Suprapubic skin (tissue), 3 donors: ENCODE measurements around the gene TBX4.
"Not testable (repeated sequence)": the region's sequence is repeated elsewhere in the genome, so short reads cannot be mapped to it uniquely, and the experiment has no call there.

ENCODE experiments used
- POLR2A ChIP-seq, 2 donors: fragments of 450-650 bp; IDR thresholded peaks; one replicate each; pipeline ENCODE4 v1.6.1; 2017; ENCODE audit warnings: antibody characterized with exemption in 2 of 2, mild to moderate bottlenecking in 2 of 2, moderate library complexity in 2 of 2
- TF ChIP-seq, protein P1 (sequence below), 2 donors: fragments of 200-600 bp in 1 of 2; fragments of 450-650 bp in 1 of 2; sonication (generic) in 1 of 2; IDR thresholded peaks; one replicate each; pipeline ENCODE4 v1.5.1; 2016 to 2019; ENCODE audit warnings: antibody characterized with exemption in 2 of 2, mild to moderate bottlenecking in 1 of 2, moderate library complexity in 1 of 2

DNA sequence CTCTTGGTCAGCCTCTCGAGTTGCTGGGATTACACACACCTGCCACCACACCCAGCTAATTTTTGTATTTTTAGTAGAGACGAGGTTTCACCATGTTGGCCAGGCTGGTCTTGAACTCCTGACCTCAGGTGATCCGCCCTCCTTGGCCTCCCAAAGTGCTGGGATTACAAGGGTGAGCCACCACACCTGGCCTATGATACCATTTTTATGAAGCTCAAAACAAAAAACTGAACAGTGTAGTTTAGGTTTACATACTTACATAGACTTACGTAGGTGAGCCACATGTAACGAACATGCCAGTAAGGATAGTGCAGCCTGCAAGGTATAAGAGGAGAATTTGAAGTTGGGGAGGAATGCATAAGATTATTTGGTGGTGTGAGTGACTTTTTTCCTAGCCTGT, 57.2 kb downstream of the TBX4 start:
- not testable (repeated sequence) for TF ChIP-seq POLR2A (IDR thresholded peaks at IDR 0.05)
- TF ChIP-seq, protein P1, sequence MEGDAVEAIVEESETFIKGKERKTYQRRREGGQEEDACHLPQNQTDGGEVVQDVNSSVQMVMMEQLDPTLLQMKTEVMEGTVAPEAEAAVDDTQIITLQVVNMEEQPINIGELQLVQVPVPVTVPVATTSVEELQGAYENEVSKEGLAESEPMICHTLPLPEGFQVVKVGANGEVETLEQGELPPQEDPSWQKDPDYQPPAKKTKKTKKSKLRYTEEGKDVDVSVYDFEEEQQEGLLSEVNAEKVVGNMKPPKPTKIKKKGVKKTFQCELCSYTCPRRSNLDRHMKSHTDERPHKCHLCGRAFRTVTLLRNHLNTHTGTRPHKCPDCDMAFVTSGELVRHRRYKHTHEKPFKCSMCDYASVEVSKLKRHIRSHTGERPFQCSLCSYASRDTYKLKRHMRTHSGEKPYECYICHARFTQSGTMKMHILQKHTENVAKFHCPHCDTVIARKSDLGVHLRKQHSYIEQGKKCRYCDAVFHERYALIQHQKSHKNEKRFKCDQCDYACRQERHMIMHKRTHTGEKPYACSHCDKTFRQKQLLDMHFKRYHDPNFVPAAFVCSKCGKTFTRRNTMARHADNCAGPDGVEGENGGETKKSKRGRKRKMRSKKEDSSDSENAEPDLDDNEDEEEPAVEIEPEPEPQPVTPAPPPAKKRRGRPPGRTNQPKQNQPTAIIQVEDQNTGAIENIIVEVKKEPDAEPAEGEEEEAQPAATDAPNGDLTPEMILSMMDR (IDR thresholded peaks at IDR 0.05), result not testable (repeated sequence)
